IMR-90 (cell line): ENCODE measurements around the gene MGAT3. TPM values are rescaled to one million over a fixed set of nuclear protein-coding genes. Genes with fewer than 3 reads are reported as not detected.

Source experiments
- ATAC-seq: fragments of 200-7000 bp; cut with Tn5 transposase; 2 replicates; pipeline ENCODE4 v1.9.1; 2020; ENCODE audit warnings: low read depth, mild to moderate bottlenecking, moderate library complexity
- BruUV-seq: library from RNA; stranded (reverse); fragments of 400-500 nt; replicated peaks from 2 replicates; lab custom pipeline; 2021; lab: Mats Ljungman, UMichigan
- CTCF ChIA-PET: fragments of 300-600 bp; formaldehyde crosslinking; extraction: SDS; loops from one replicate; lab custom pipeline; 2021; ENCODE audit warnings: antibody characterized with exemption; lab: Yijun Ruan, JAX
- POLR2A ChIA-PET: fragments of 300-600 bp; sonication (Branson Sonifier 250); formaldehyde crosslinking; loops from one replicate; lab custom pipeline; 2022; ENCODE audit warnings: antibody characterized with exemption; ENCODE audit not compliant: unreplicated experiment; lab: Charles Lee
- DNase-seq: peaks from one replicate; pipeline ENCODE4 v3.0.0; 2013
- H2AFZ ChIP-seq: replicated peaks from 2 replicates; pipeline ENCODE3; 2013; ENCODE audit warnings: low read length, mild to moderate bottlenecking; ENCODE audit not compliant: poor library complexity
- H2AK5ac ChIP-seq: 2 replicates; pipeline ENCODE4 v1.6.1; 2013; ENCODE audit warnings: low read depth, low read length, inconsistent platforms
- H2AK9ac ChIP-seq: replicated peaks from 2 replicates; pipeline ENCODE3; 2013; ENCODE audit warnings: mild to moderate bottlenecking, low read depth, low read length, moderate library complexity; ENCODE audit not compliant: poor library complexity
- H2BK120ac ChIP-seq: 2 replicates; pipeline ENCODE4 v1.6.1; 2013; ENCODE audit warnings: low read depth, low read length, inconsistent platforms
- H2BK15ac ChIP-seq: 3 replicates; pipeline ENCODE4 v1.6.1; 2013; ENCODE audit warnings: low read depth, low read length, inconsistent platforms
- H2BK20ac ChIP-seq: 2 replicates; pipeline ENCODE4 v1.6.1; 2013; ENCODE audit warnings: low read depth, mild to moderate bottlenecking, inconsistent platforms, low read length, moderate library complexity
- H2BK5ac ChIP-seq: 2 replicates; pipeline ENCODE4 v1.6.1; 2013; ENCODE audit warnings: mild to moderate bottlenecking, low read depth, low read length, inconsistent platforms; ENCODE audit not compliant: poor library complexity, severe bottlenecking
- H3K14ac ChIP-seq: replicated peaks from 2 replicates; pipeline ENCODE4 v1.6.1; 2013; ENCODE audit warnings: low read depth, low read length, inconsistent platforms
- H3K18ac ChIP-seq: 2 replicates; pipeline ENCODE4 v1.6.1; 2013; ENCODE audit warnings: low read depth, low read length, control low read depth
- H3K23ac ChIP-seq: 2 replicates; pipeline ENCODE4 v1.6.1; 2013; ENCODE audit warnings: low read depth, low read length, inconsistent platforms
- H3K27ac ChIP-seq: 2 replicates; pipeline ENCODE4 v1.5.1; 2013; ENCODE audit warnings: mild to moderate bottlenecking, control low read depth, low read length; ENCODE audit not compliant: insufficient read depth
- H3K27me3 ChIP-seq: 2 replicates; pipeline ENCODE4 v1.6.1; 2013; ENCODE audit warnings: low read length; ENCODE audit not compliant: control insufficient read depth, insufficient read depth
- H3K36me3 ChIP-seq: 2 replicates; pipeline ENCODE4 v1.6.1; 2013; ENCODE audit warnings: low read length, mixed read lengths; ENCODE audit not compliant: control insufficient read depth, insufficient read depth
- H3K4ac ChIP-seq: 2 replicates; pipeline ENCODE4 v1.6.1; 2013; ENCODE audit warnings: low read depth, low read length, inconsistent platforms
- H3K4me1 ChIP-seq: 2 replicates; pipeline ENCODE4 v1.6.1; 2013; ENCODE audit warnings: low read length, mixed read lengths; ENCODE audit not compliant: control insufficient read depth, insufficient read depth
- H3K4me2 ChIP-seq: 2 replicates; pipeline ENCODE4 v1.6.1; 2013; ENCODE audit warnings: low read depth, mild to moderate bottlenecking, control low read depth, low read length, moderate library complexity
- H3K4me3 ChIP-seq: 2 replicates; pipeline ENCODE4 v1.5.1; 2013; ENCODE audit warnings: low read depth, mild to moderate bottlenecking, control low read depth, low read length, moderate library complexity; ENCODE audit not compliant: insufficient read depth
- H3K56ac ChIP-seq: 2 replicates; pipeline ENCODE4 v1.6.1; 2013; ENCODE audit warnings: low read length, inconsistent platforms; ENCODE audit not compliant: insufficient read depth; ENCODE audit errors: extremely low read depth
- H3K79me1 ChIP-seq, 2 experiments: 2 replicates each; pipeline ENCODE4 v1.6.1; 2013; ENCODE audit warnings: low read length in 2 of 2, inconsistent platforms in 1 of 2, low read depth in 1 of 2
- H3K9ac ChIP-seq: 2 replicates; pipeline ENCODE4 v1.6.1; 2013; ENCODE audit warnings: low read depth, low read length, control low read depth
- H3K9me1 ChIP-seq: 2 replicates; pipeline ENCODE4 v1.6.1; 2013; ENCODE audit warnings: low read length, inconsistent platforms; ENCODE audit not compliant: insufficient read depth
- H3K9me3 ChIP-seq: 2 replicates; pipeline ENCODE4 v1.6.1; 2013; ENCODE audit warnings: low read length; ENCODE audit not compliant: control insufficient read depth, insufficient read depth
- H4K20me1 ChIP-seq: 2 replicates; pipeline ENCODE4 v1.6.1; 2013; ENCODE audit warnings: low read length, inconsistent platforms; ENCODE audit not compliant: insufficient read depth
- H4K5ac ChIP-seq: 2 replicates; pipeline ENCODE4 v1.6.1; 2013; ENCODE audit warnings: mild to moderate bottlenecking, low read depth, low read length, control low read depth
- H4K8ac ChIP-seq, 2 experiments: 2 replicates each; pipeline ENCODE4 v1.6.1; 2013; ENCODE audit warnings: low read depth in 2 of 2, low read length in 2 of 2, control low read depth in 1 of 2, inconsistent platforms in 1 of 2
- H4K91ac ChIP-seq: 2 replicates; pipeline ENCODE4 v1.6.1; 2013; ENCODE audit warnings: low read depth, low read length, inconsistent platforms; ENCODE audit not compliant: insufficient read depth
- BHLHE40 ChIP-seq: fragments of 150-350 bp; IDR thresholded peaks from 2 replicates; pipeline ENCODE4 v1.6.1; 2016; ENCODE audit warnings: mild to moderate bottlenecking, low read depth, low read length
- CHD1 ChIP-seq: IDR thresholded peaks from 2 replicates; pipeline ENCODE4 v1.6.1; 2012; ENCODE audit warnings: low read depth, low read length, improper control_type of control experiment
- CTCF ChIP-seq: conservative IDR thresholded peaks from 2 replicates; pipeline ENCODE4 v1.5.1; 2012; ENCODE audit warnings: mild to moderate bottlenecking, low read depth, low read length, improper control_type of control experiment
- MXI1 ChIP-seq: IDR thresholded peaks from 2 replicates; pipeline ENCODE4 v1.6.1; 2012; ENCODE audit warnings: low read depth, mild to moderate bottlenecking, low read length, moderate library complexity, borderline replicate concordance
- NFE2L2 ChIP-seq: fragments of 150-350 bp; IDR thresholded peaks from 2 replicates; pipeline ENCODE4 v1.6.1; 2016; ENCODE audit warnings: low read depth, mild to moderate bottlenecking, low read length
- POLR2A ChIP-seq: IDR thresholded peaks from 2 replicates; pipeline ENCODE4 v1.6.1; 2012; ENCODE audit warnings: mild to moderate bottlenecking, low read depth, low read length
- RAD21 ChIP-seq: IDR thresholded peaks from 2 replicates; pipeline ENCODE4 v1.6.1; 2012; ENCODE audit warnings: low read length, improper control_type of control experiment
- RCOR1 ChIP-seq: IDR thresholded peaks from 2 replicates; pipeline ENCODE4 v1.6.1; 2012; ENCODE audit warnings: mild to moderate bottlenecking, low read length, improper control_type of control experiment; ENCODE audit not compliant: insufficient replicate concordance
- RFX5 ChIP-seq: IDR thresholded peaks from 2 replicates; pipeline ENCODE4 v1.8.0; 2012; ENCODE audit warnings: low read depth, mild to moderate bottlenecking, low read length, moderate library complexity
- SMC3 ChIP-seq: fragments of 150-350 bp; IDR thresholded peaks from 2 replicates; pipeline ENCODE4 v1.6.1; 2016; ENCODE audit warnings: low read depth, mild to moderate bottlenecking, antibody characterized with exemption, low read length, moderate library complexity
- USF2 ChIP-seq: fragments of 150-350 bp; IDR thresholded peaks from 2 replicates; pipeline ENCODE4 v1.6.1; 2017; ENCODE audit warnings: mild to moderate bottlenecking, antibody characterized with exemption, low read length, low read depth
- WGBS, 2 experiments: methylation state at CpG; one replicate each; pipeline versions ENCODE4 v1.1.5 to v1.1.7; 2013; ENCODE audit warnings: missing lambda C conversion rate in 2 of 2; ENCODE audit not compliant: insufficient read length in 1 of 2; ENCODE audit errors: extremely low coverage in 2 of 2; 5-methylcytosine and 5-hydroxymethylcytosine counted together
- dilution Hi-C: fragments of 300-500 bp; cut with HindIII; formaldehyde crosslinking; loops from one replicate; pipeline ENCODE4 v1.14.3; 2018; ENCODE audit warnings: low sequenced_read_pairs; ENCODE audit not compliant: unreplicated experiment
- in situ Hi-C: fragments of 300-500 bp; cut with MboI; formaldehyde crosslinking; loops from 3 replicates; pipeline ENCODE4 v1.14.3; 2019; ENCODE audit warnings: low sequenced_read_pairs, inconsistent platforms, mixed read lengths
- intact Hi-C: fragments of 100-400 bp; cut with micrococcal nuclease; formaldehyde crosslinking; loops from 2 replicates; pipeline ENCODE4 v1.10.0; 2022
- polyA plus RNA-seq, 3 experiments: library from polyadenylated mRNA; depleted of rRNA; stranded (reverse); fragments of >200 nt; gene quantifications; 2 replicates each; pipeline ENCODE4 v1.2.3, GENCODE V29; 2012; ENCODE audit warnings: low replicate concordance in 1 of 3
- total RNA-seq: library from RNA; depleted of rRNA; stranded (reverse); fragments of >200 nt; gene quantifications from 2 replicates; pipeline ENCODE4 v1.2.3, GENCODE V29; 2012

The MGAT3 gene
- total and polyA plus RNA-seq, 2 of the 4 experiments (the other 2 are of a cell fraction) = 0.36 to 1.1 TPM

GRCh38 chr22:39414377-39414776 is 42.4 kb upstream of the MGAT3 start:
- in situ Hi-C loops = no loop called here
- DNase-seq (no peak), ATAC-seq (no peak)
- H2BK20ac ChIP-seq = no peak overlapping the region
- H3K56ac ChIP-seq = no peak overlapping the region
- H2AFZ ChIP-seq = no peak overlapping the region
- H4K5ac ChIP-seq = no peak overlapping the region
- H3K36me3 ChIP-seq = peaks cover 39% of the 10 kb centered on the region
- H3K79me1 ChIP-seq = peaks cover 10 to 33% of the 10 kb centered on the region in 2 experiments
- no peaks in the 10 kb centered on the region for H3K9me1 ChIP-seq
- no peak overlapping the region for H4K91ac ChIP-seq
- H3K4me3 ChIP-seq = no peak overlapping the region
- H3K18ac ChIP-seq = no peak overlapping the region
- H3K27me3 ChIP-seq = no peaks in the 10 kb centered on the region
- no peak overlapping the region for H3K4me2 ChIP-seq
- intact Hi-C loops = no loop called here
- H2BK5ac ChIP-seq = no peak overlapping the region
- TF ChIP-seq BHLHE40 = no peak
- TF ChIP-seq SMC3 = no peak
- no peak for TF ChIP-seq RAD21
- no peak for TF ChIP-seq POLR2A
- TF ChIP-seq MXI1 = no peak
- no peak for TF ChIP-seq NFE2L2
- TF ChIP-seq CTCF = no peak
- no peak for TF ChIP-seq USF2
- TF ChIP-seq CHD1 = no peak
- no peak for TF ChIP-seq RFX5
- no peak for TF ChIP-seq RCOR1
- H2BK120ac ChIP-seq = no peak overlapping the region
- H3K14ac ChIP-seq = no peak overlapping the region
- CTCF ChIA-PET = no interaction called here
- POLR2A ChIA-PET = no interaction called here
- WGBS, 2 experiments = 96% methylated on average over 4 of the region's 7 CpGs; no CpG with 5 or more reads in 1 of the 2 experiments
- dilution Hi-C loops = no loop called here
- H3K4me1 ChIP-seq = peaks cover 5% of the 10 kb centered on the region
- no peak overlapping the region for H3K23ac ChIP-seq
- no peak overlapping the region for H2AK9ac ChIP-seq
- no peak overlapping the region for H3K27ac ChIP-seq
- H2AK5ac ChIP-seq = no peak overlapping the region
- BruUV-seq = no TSS peak
- no peaks in the 10 kb centered on the region for H3K9me3 ChIP-seq
- H3K4ac ChIP-seq = no peak overlapping the region
- no peak overlapping the region for H4K8ac ChIP-seq
- H3K9ac ChIP-seq = no peak overlapping the region
- H4K20me1 ChIP-seq = peaks cover 34% of the 10 kb centered on the region
- H2BK15ac ChIP-seq = no peak overlapping the region
